WERI-Rb-1 (cell line): ENCODE data around the gene SYNCRIP.
"Not testable (repeated sequence)": the region's sequence is repeated elsewhere in the genome, so short reads cannot be mapped to it uniquely, and the experiment has no call there.

Source experiments
- DNase-seq: peaks from one replicate; pipeline ENCODE4 v3.0.0-alpha.2; 2020
- H3K27ac ChIP-seq: fragments of 250-450 bp; sonication (Bioruptor Pico); 2 replicates; pipeline ENCODE4 v1.5.1; 2020; ENCODE audit warnings: mild to moderate bottlenecking, moderate library complexity
- H3K27me3 ChIP-seq: fragments of 250-450 bp; sonication (Bioruptor Pico); 2 replicates; pipeline ENCODE4 v1.5.1; 2021; ENCODE audit warnings: mild to moderate bottlenecking, low read depth, moderate library complexity; ENCODE audit not compliant: insufficient read depth, severe bottlenecking
- H3K36me3 ChIP-seq: fragments of 250-450 bp; sonication (Bioruptor Pico); 2 replicates; pipeline ENCODE4 v1.5.1; 2020; ENCODE audit warnings: mild to moderate bottlenecking, moderate library complexity
- H3K4me3 ChIP-seq: 2 replicates; pipeline ENCODE4 v1.5.1; 2011; ENCODE audit warnings: low read depth, mild to moderate bottlenecking, control low read depth, low read length
- H3K9me3 ChIP-seq: fragments of 250-450 bp; sonication (Bioruptor Pico); 2 replicates; pipeline ENCODE4 v1.5.1; 2021; ENCODE audit warnings: mild to moderate bottlenecking, moderate library complexity; ENCODE audit not compliant: severe bottlenecking
- TF ChIP-seq, protein P1 (sequence below): IDR thresholded peaks from 2 replicates; pipeline ENCODE4 v1.5.1; 2011; ENCODE audit warnings: low read depth, mild to moderate bottlenecking, control low read depth, inconsistent platforms, low read length

Gene SYNCRIP

DNA sequence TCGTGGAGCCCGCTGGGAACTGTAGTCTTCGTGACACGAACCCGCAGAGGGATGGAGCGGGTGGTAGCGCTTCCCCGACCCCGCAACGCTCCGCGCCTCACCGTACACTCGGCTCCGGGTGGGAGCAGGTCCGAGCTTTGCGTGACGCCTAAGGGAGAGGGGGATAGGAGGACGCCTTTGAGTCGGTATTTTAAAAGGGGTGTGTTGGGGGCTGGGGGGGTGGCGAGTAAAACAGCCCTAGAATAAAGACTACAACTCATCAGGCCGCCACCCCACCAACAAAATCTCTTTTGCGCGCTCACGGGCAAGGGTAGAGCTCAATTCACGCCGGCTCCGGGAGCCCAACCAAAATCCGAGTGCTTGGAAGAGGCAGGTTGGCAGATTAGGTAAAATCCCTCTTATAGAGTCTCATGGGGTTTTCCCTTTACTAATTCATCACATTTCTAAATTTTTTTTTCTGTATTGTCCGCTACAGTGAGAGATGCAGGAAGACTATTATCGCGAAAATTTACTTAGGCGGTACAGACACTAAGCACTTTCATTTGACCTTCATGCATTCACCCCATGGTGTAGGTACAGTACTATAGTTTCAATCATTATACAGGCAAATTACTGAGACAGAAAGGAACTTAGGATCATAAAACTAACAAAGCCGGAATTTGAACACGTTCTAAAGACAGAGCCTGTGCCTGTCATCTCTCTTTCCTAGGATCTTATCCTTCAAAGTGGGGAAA, 48.3 kb downstream of the SYNCRIP start:
- TF ChIP-seq, protein P1, sequence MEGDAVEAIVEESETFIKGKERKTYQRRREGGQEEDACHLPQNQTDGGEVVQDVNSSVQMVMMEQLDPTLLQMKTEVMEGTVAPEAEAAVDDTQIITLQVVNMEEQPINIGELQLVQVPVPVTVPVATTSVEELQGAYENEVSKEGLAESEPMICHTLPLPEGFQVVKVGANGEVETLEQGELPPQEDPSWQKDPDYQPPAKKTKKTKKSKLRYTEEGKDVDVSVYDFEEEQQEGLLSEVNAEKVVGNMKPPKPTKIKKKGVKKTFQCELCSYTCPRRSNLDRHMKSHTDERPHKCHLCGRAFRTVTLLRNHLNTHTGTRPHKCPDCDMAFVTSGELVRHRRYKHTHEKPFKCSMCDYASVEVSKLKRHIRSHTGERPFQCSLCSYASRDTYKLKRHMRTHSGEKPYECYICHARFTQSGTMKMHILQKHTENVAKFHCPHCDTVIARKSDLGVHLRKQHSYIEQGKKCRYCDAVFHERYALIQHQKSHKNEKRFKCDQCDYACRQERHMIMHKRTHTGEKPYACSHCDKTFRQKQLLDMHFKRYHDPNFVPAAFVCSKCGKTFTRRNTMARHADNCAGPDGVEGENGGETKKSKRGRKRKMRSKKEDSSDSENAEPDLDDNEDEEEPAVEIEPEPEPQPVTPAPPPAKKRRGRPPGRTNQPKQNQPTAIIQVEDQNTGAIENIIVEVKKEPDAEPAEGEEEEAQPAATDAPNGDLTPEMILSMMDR, result no peak
- H3K27ac ChIP-seq, result peak overlapping the region; percentile 90
- H3K4me3 ChIP-seq, result peak overlapping the region; percentile 67
- peaks cover 6% of the 10 kb centered on the region for H3K36me3 ChIP-seq
- no peaks in the 10 kb centered on the region for H3K9me3 ChIP-seq
- peak; percentile 42 for DNase-seq
- no peaks in the 10 kb centered on the region for H3K27me3 ChIP-seq

DNA sequence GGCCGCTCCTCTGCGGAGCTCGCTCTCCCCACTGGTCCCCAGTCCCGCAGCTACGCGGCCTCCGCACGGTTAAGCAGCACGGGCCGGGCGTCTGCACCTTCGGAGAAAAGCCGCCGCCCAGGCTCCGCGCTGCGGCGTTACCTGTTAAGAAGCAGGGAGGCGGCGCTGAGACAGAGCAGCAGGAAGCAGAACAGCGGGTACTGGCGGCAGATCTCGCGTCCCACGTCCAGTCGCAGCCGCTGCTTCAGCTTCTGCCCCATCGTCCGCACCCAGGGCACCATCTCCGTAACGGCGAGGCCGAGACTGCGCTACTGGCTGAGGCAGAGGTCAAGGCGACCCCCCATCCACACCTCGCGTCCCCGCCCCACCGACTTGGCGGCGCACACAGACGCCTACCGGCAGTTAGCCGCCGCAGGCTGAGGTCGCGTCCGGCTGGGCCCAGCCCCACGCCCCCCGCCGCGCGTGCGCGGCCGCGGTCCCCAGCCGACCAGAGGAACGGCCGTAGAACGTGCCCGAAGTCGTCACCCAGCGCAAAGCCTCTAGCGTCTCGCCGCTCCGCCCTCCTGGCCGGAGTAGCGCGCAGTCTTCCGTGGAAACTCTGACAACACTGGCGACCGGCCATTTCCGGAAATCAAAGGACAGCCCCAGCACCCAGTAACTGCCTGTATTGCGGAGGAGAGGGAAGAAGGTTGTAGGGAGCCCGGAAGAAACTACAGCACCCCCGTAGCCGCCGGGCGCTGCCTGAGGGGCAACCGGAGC, 49.1 kb downstream of the SYNCRIP start, which contains the start of gene SNX14:
TSS of gene SNX14 (minus strand) at position 421 of the 759 bp plus-strand sequence. CDS start at position 281, 140 bp downstream.
- no peaks in the 10 kb centered on the region for H3K27me3 ChIP-seq
- TF ChIP-seq, protein P1, result 0 out of 2 replicates have a peak, but pooled peaks have one; percentile 8
- H3K36me3 ChIP-seq, result peaks cover 6% of the 10 kb centered on the region
- DNase-seq, result peak; percentile 94
- H3K4me3 ChIP-seq, result peak within 1 kb of the TSS; percentile 67
- peak within 1 kb of the TSS; percentile 90 for H3K27ac ChIP-seq
- no peaks in the 10 kb centered on the region for H3K9me3 ChIP-seq

DNA sequence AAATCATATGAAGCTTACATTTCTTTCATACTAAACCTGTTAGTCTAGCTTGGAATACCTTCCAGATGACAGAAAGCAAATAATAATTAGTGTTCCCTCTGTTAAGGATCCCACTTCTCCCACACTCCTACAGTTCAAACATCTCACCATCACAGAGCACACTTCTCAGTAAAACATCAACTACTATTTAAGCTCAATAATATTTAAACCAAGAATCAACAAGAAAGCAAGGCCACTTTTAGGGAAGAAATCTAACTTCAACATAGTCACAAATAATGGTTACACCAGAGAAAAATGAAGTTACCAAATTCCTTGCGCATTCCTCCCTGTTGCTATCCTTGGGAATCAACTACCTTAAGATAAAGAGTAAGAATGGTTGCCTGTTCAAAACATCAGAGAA, 50.7 kb downstream of the SYNCRIP start:
- peaks cover 11% of the 10 kb centered on the region for H3K36me3 ChIP-seq
- no peak for DNase-seq
- no peaks in the 10 kb centered on the region for H3K9me3 ChIP-seq
- TF ChIP-seq, protein P1, result no peak
- H3K4me3 ChIP-seq, result no peak overlapping the region
- H3K27me3 ChIP-seq, result no peaks in the 10 kb centered on the region
- H3K27ac ChIP-seq, result no peak overlapping the region

DNA sequence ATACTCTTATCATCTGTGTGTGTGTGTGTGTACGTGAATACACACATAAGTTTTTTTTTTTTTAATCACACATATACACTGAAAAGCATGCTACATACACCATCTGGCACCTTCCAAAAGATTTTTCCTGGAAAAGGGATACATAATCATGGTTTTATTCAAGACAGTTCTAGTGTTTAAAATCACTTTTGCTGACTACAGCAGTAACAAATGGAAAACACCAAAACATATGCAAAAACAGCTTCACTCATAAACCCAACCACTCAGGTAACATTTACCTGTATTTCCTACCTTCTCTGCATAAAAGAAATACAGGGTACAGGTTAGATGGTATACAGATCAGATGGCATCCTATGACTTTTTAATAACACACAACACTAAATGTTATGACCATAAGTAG, 51.5 kb downstream of the SYNCRIP start:
- Histone ChIP-seq H3K36me3 (peaks cover 11% of the 10 kb centered on the region), H3K27me3 (no peaks in the 10 kb centered on the region), H3K4me3 (no peak overlapping the region), H3K9me3 (no peaks in the 10 kb centered on the region), H3K27ac (no peak overlapping the region)
- DNase-seq, result no peak
- TF ChIP-seq, protein P1, result no peak

DNA sequence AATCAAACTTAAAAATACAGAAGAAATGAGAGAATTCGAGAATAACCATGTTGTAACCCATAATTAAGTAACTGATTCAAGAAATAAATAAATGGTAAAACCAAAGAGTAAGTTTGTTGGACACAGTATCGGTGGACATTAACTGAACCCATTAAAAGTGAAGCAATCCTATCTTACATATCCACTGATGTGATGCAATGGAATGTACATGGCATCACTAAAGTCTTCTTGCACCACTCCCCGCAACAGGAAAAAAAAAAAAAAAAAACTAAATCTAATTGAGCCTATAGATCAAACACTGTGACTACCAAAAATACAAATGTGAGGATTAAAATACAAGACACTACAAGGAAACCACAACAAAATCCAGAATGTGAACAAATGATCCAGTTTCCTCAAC, 56.9 kb downstream of the SYNCRIP start:
- DNase-seq, result no peak
- no peak overlapping the region for H3K4me3 ChIP-seq
- H3K27ac ChIP-seq, result no peak overlapping the region
- H3K36me3 ChIP-seq, result peaks cover 7% of the 10 kb centered on the region
- H3K27me3 ChIP-seq, result no peaks in the 10 kb centered on the region
- peaks cover 7% of the 10 kb centered on the region for H3K9me3 ChIP-seq
- TF ChIP-seq, protein P1, result no peak

DNA sequence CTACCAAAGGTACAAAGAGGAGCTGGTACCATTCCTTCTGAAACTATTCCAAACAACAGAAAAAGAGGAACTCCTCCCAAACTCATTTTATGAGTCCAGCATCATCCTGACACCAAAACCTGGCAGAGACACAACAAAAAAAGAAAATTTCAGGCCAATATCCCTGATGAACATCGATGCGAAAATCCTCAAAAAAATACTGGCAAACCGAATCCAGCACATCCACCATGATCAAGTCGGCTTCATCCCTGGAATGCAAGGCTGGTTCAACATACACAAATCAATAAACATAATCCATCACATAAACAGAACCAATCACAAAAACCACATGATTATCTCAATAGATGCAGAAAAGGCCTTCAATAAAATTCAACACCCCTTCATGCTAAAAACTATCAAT, 59.9 kb downstream of the SYNCRIP start:
- not testable (repeated sequence) for H3K36me3 ChIP-seq, H3K27me3 ChIP-seq, H3K9me3 ChIP-seq, H3K27ac ChIP-seq, DNase-seq, H3K4me3 ChIP-seq
